MCF 10A (cell line): Measurements from ENCODE around the gene OSTN. TPM values are rescaled to one million over a fixed set of nuclear protein-coding genes. Genes with fewer than 3 reads are reported as not detected.

Experiments
- BruUV-seq: library from RNA; stranded (reverse); fragments of 400-500 nt; replicated peaks from 2 replicates; lab custom pipeline; 2021; lab: Mats Ljungman, UMichigan
- CTCF ChIA-PET: fragments of 300-600 bp; sonication (Branson Sonifier 250); formaldehyde crosslinking; extraction: SDS; loops from one replicate; lab custom pipeline; 2021; ENCODE audit warnings: antibody characterized with exemption, inconsistent platforms; lab: Yijun Ruan, JAX
- POLR2A ChIA-PET: fragments of 300-600, 350-650 bp; sonication (Branson Sonifier 250); formaldehyde crosslinking; extraction: SDS; loops from one replicate; lab custom pipeline; 2020; ENCODE audit warnings: antibody characterized with exemption, inconsistent platforms; lab: Yijun Ruan, JAX
- DNase-seq: peaks from one replicate; pipeline ENCODE4 v3.0.0-alpha.2; 2018; ENCODE audit not compliant: unreplicated experiment
- H3K27ac Mint-ChIP-seq: one replicate; pipeline ENCODE4 v1.8.0; 2022; ENCODE audit warnings: mild to moderate bottlenecking, low read depth, mixed read lengths; ENCODE audit not compliant: unreplicated experiment
- H3K27me3 Mint-ChIP-seq: one replicate; pipeline ENCODE4 v1.8.0; 2022; ENCODE audit warnings: mixed read lengths; ENCODE audit not compliant: insufficient read depth, unreplicated experiment
- H3K36me3 Mint-ChIP-seq: one replicate; pipeline ENCODE4 v1.8.0; 2022; ENCODE audit warnings: mild to moderate bottlenecking, moderate library complexity, mixed read lengths; ENCODE audit not compliant: insufficient read depth, unreplicated experiment
- H3K4me1 Mint-ChIP-seq: one replicate; pipeline ENCODE4 v1.8.0; 2022; ENCODE audit warnings: mixed read lengths; ENCODE audit not compliant: insufficient read depth, unreplicated experiment
- H3K4me3 Mint-ChIP-seq: one replicate; pipeline ENCODE4 v1.8.0; 2022; ENCODE audit warnings: mild to moderate bottlenecking, moderate library complexity, mixed read lengths; ENCODE audit not compliant: unreplicated experiment
- H3K9me3 Mint-ChIP-seq: one replicate; pipeline ENCODE4 v1.8.0; 2022; ENCODE audit warnings: mixed read lengths; ENCODE audit not compliant: unreplicated experiment
- intact Hi-C: fragments of 100-400 bp; cut with micrococcal nuclease; formaldehyde crosslinking; loops from 2 replicates; pipeline ENCODE4 v1.14.1; 2022
- total RNA-seq: library from RNA; stranded (reverse); gene quantifications from 2 replicates; pipeline ENCODE4 v1.2.3, GENCODE V29; 2022
- TF ChIP-seq, protein P1 (sequence below): fragments of 200-600 bp; IDR thresholded peaks from one replicate; pipeline ENCODE4 v1.8.0; 2022; ENCODE audit warnings: antibody characterized with exemption, mild to moderate bottlenecking; ENCODE audit not compliant: unreplicated experiment

The OSTN gene
- total RNA-seq, 1 experiment from 2014 or later = not detected

DNA sequence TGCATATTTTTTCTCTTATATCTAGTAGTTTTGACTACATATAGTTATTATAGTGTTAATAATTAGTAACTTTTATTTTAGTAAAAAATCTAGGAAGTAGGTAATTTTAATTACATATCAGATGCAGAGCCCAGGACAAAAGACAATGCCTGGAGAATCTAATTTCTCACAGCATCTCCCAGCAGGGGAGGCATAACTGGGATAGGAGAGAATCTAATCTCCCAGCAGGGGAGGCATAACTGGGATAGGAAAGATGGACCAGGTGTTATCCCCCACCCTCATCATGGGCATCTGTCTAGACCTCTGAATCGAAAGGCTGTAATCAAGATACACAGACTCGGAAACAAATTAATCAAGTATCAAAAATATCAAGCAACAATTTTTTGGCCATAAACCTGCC lies 58.2 kb downstream of the OSTN start:
- TF ChIP-seq, protein P1, sequence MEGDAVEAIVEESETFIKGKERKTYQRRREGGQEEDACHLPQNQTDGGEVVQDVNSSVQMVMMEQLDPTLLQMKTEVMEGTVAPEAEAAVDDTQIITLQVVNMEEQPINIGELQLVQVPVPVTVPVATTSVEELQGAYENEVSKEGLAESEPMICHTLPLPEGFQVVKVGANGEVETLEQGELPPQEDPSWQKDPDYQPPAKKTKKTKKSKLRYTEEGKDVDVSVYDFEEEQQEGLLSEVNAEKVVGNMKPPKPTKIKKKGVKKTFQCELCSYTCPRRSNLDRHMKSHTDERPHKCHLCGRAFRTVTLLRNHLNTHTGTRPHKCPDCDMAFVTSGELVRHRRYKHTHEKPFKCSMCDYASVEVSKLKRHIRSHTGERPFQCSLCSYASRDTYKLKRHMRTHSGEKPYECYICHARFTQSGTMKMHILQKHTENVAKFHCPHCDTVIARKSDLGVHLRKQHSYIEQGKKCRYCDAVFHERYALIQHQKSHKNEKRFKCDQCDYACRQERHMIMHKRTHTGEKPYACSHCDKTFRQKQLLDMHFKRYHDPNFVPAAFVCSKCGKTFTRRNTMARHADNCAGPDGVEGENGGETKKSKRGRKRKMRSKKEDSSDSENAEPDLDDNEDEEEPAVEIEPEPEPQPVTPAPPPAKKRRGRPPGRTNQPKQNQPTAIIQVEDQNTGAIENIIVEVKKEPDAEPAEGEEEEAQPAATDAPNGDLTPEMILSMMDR = no peak
- Mint-ChIP-seq H3K36me3 (no peaks in the 10 kb centered on the region), H3K27me3 (no peaks in the 10 kb centered on the region), H3K4me3 (no peak overlapping the region), H3K4me1 (no peaks in the 10 kb centered on the region), H3K9me3 (no peaks in the 10 kb centered on the region), H3K27ac (no peak overlapping the region)
- POLR2A ChIA-PET = no interaction called here
- DNase-seq = no peak
- CTCF ChIA-PET = no interaction called here
- intact Hi-C loops = no loop called here
- no TSS peak for BruUV-seq

DNA sequence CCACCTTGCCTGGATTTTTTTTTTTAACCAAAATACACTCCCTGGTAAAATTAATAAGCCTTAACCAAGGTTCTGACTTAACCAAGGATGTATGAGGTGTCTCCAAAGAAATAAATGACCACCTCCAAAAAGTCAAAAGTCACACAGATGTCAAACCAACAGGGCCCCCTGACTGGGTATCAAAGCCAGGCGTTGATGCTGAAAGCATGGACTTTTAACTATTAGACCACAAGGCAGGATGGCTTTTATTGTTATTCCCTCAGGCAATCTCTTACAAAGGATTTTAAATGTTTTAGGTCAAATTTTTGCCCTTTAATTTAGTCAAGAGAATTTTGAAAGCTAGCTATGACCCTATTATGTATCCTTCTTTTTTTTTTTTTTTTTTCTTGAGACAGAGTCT lies 60.4 kb downstream of the OSTN start:
- intact Hi-C loops = no loop called here
- TF ChIP-seq, protein P1 = no peak
- ChIA-PET POLR2A (no interaction called here), CTCF (interaction anchor here (0.6 to 0.7 kb wide), 2 partner anchors 11 to 429 kb away, joined by 3 to 4 read pairs; no protein-coding TSS in a partner anchor)
- Mint-ChIP-seq H3K27ac (peak overlapping the region; percentile 71), H3K36me3 (no peaks in the 10 kb centered on the region), H3K9me3 (no peaks in the 10 kb centered on the region), H3K4me3 (no peak overlapping the region), H3K27me3 (no peaks in the 10 kb centered on the region), H3K4me1 (peaks cover 6% of the 10 kb centered on the region)
- DNase-seq = no peak
- BruUV-seq = no TSS peak

GRCh38 chr3:191260431-191261303 lies 61.6 kb downstream of the OSTN start:
- H3K4me1 Mint-ChIP-seq = peaks cover 6% of the 10 kb centered on the region
- H3K27ac Mint-ChIP-seq = no peak overlapping the region
- intact Hi-C loops = no loop called here
- no peaks in the 10 kb centered on the region for H3K36me3 Mint-ChIP-seq
- DNase-seq = no peak
- no TSS peak for BruUV-seq
- H3K9me3 Mint-ChIP-seq = no peaks in the 10 kb centered on the region
- TF ChIP-seq, protein P1 = no peak
- ChIA-PET POLR2A (no interaction called here), CTCF (no interaction called here)
- H3K4me3 Mint-ChIP-seq = no peak overlapping the region
- H3K27me3 Mint-ChIP-seq = no peaks in the 10 kb centered on the region

GRCh38 chr3:191261304-191261638 lies 62.2 kb downstream of the OSTN start:
- no peak for DNase-seq
- TF ChIP-seq, protein P1 = no peak
- ChIA-PET POLR2A (no interaction called here), CTCF (interaction anchor here (0.7 kb wide), 1 partner anchor 33 kb away, joined by 3 read pairs; no protein-coding TSS in a partner anchor)
- intact Hi-C loops = no loop called here
- Mint-ChIP-seq H3K4me1 (peaks cover 6% of the 10 kb centered on the region), H3K4me3 (no peak overlapping the region), H3K9me3 (no peaks in the 10 kb centered on the region), H3K27ac (no peak overlapping the region), H3K36me3 (no peaks in the 10 kb centered on the region), H3K27me3 (no peaks in the 10 kb centered on the region)
- BruUV-seq = no TSS peak
